T47D (cell line): ENCODE results near the gene KCNJ6.
"Not testable (repeated sequence)": the region's sequence is repeated elsewhere in the genome, so short reads cannot be mapped to it uniquely, and the experiment has no call there.

Experiments
- DNase-seq, 2 experiments: peaks; one replicate each; pipeline versions ENCODE4 v3.0.0 to v3.0.0-alpha.2; 2011 to 2012; ENCODE audit warnings: low read depth in 1 of 2, low spot score in 1 of 2
- JUND ChIP-seq: IDR thresholded peaks from 2 replicates; pipeline ENCODE4 v1.6.1; 2012; ENCODE audit warnings: low read depth
- in situ Hi-C: cut with HindIII; loops from 2 replicates; pipeline ENCODE4 v1.10.0; 2016; ENCODE audit warnings: low sequenced_read_pairs, low pct_unique_long_range_greater_than_20kb

KCNJ6 gene

GRCh38 chr21:37658121-37658816, 258.0 kb downstream of the KCNJ6 start:
- TF ChIP-seq JUND = no peak
- DNase-seq = no peak
- in situ Hi-C loops = no loop called here

DNA sequence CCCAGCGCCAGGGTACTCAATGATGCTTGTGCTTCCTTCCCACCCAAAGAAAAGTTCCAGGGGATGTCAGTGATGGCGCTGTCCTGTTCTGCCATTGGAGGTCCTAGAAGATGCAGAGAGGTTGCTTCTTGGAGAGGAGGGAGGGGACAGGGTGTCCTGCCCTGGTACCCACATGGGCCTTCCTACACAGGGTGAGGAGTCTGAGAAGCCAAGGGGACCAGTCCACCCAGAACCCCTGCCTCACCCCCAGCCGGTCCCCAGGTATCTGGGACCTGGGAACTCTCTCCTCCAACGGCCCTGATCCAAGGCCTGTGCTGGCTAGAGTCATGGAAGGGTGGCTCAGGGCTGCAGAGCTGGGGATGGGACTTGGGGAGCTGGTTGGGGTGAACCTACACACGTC, 259.4 kb downstream of the KCNJ6 start:
- TF ChIP-seq JUND = no peak
- in situ Hi-C loops = no loop called here
- no peak for DNase-seq

DNA sequence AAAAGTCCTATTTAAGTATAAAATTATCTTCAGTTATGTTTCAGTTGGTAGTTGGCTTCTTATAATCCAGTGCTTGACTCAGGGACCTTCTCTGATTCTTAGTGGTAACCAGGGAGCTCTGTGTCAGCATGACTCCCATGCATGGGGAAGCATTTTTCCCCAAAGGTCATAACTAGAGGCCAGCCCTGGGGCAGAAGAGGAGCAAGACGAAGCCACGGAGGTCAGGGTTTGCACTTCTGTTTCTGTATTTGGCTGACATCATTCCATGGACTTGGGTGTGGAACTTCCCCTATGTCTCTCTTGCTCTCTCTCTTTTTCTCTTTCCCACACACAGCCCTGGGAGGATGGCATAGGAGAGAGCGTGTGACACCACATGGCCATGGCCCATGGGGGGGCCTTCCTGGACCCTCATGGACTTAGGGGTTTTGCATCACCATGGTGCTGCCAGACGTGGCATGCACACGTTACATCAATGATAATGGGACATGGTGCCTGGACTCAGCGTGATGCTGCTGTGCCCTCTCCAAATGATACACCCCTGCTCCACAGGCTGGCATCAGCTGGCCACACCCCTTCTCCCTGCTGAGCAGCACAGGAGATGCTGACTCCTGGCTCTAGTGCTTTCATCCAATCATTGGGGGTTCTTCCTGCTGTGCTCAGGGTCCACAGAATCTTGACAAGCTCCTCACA, 260.5 kb downstream of the KCNJ6 start:
- in situ Hi-C loops = no loop called here
- TF ChIP-seq JUND = no peak
- no peak for DNase-seq

- in situ Hi-C loops = no loop called here
Observed at GRCh38 chr21:37654596-37654995, 261.7 kb downstream of the KCNJ6 start.

GRCh38 chr21:37653201-37653600, 263.1 kb downstream of the KCNJ6 start:
- in situ Hi-C loops = no loop called here
- TF ChIP-seq JUND = no peak
- DNase-seq = no peak

More at GRCh38 chr21:37654596-37654995, 261.7 kb downstream of the KCNJ6 start:
- no peak for DNase-seq
- no peak for TF ChIP-seq JUND

GRCh38 chr21:37647781-37648180, 268.5 kb downstream of the KCNJ6 start:
- no peak for DNase-seq
- TF ChIP-seq JUND = no peak
- in situ Hi-C loops = no loop called here

DNA sequence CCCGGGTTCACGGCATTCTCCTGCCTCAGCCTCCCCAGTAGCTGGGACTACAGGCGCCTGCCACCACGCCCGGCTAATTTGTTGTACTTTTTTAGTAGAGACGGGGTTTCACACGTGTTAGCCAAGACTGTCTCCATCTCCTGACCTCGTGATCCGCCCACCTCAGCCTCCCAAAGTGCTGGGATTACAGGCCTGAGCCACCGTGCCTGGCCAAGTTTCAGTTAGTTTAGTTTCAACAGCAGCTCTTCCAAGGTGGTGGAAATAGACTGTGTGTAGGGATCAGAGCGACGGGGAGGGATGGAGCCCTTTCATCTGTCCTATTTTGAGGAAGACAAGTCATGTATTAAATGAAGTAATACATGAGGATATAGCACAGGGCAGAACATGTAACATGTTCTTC, 269.5 kb downstream of the KCNJ6 start:
- DNase-seq, in situ Hi-C loops: not testable (repeated sequence)

DNA sequence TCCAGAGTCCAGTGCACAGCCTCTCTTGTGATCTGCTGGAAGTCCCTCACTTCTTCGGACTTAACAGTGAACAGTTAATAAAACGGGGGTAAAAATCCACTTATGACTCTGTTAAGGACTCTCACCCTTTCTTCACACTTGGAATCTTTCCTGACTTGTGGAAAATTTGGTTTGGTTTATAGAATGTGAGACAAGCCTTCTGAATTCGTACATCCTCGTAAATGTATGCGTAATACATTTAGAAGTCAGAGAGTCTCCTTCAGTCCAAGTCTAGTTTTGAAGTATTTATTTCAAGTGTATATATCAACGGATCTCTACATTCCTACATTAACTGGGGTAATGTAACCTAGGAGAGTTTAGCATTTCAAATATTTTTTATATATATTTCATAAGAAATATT, 270.4 kb downstream of the KCNJ6 start:
- in situ Hi-C loops = no loop called here

GRCh38 chr21:37644636-37645035, 271.6 kb downstream of the KCNJ6 start:
- TF ChIP-seq JUND = no peak
- in situ Hi-C loops = no loop called here
- no peak for DNase-seq

More for the DNA sequence above, 270.4 kb downstream of the KCNJ6 start:
- DNase-seq = no peak
- TF ChIP-seq JUND = no peak

DNA sequence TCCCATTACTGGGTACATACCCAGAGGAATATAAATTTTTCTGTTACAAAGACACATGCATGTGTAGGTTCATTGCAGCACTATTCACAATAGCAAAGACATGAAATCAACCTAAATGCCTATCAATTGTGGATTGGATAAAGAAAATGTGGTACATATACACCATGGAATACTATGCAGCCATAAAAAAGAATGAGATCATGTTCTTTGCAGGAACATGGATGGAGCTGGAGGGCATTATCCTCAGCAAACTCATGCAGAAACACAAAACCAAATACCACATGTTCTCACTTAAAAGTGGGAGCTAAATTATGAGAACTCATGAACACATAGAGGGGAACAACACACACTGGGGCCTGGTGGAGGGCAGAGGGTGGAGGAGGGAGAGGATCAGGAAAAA, 272.4 kb downstream of the KCNJ6 start:
- DNase-seq, in situ Hi-C loops: not testable (repeated sequence)

DNA sequence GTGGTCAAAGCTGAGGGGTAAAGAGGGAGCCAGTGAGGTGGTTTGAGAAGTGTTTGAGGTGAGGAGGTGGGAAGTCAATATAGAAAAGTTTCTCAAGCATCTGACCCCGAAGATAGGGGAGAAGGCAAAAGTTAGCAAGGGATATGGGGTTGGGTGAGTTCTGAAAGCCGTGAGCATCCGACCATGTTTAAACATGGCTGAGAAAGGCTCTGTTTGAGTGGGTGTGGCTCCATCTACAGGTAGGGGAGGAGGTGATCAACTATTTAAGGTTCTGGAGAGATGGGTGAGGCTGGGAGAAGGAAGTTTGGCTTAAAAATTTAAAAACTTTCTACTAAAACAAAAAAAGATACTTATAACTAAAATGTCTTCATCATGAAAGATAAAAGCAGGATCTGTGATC, 273.8 kb downstream of the KCNJ6 start:
- TF ChIP-seq JUND = no peak

GRCh38 chr21:37639756-37640155, 276.5 kb downstream of the KCNJ6 start:
- TF ChIP-seq JUND = no peak
- in situ Hi-C loops = no loop called here
- no peak for DNase-seq

More for the DNA sequence above, 273.8 kb downstream of the KCNJ6 start:
- peak in 1 of 2 experiments; percentile 72 for DNase-seq
- in situ Hi-C loops = no loop called here

DNA sequence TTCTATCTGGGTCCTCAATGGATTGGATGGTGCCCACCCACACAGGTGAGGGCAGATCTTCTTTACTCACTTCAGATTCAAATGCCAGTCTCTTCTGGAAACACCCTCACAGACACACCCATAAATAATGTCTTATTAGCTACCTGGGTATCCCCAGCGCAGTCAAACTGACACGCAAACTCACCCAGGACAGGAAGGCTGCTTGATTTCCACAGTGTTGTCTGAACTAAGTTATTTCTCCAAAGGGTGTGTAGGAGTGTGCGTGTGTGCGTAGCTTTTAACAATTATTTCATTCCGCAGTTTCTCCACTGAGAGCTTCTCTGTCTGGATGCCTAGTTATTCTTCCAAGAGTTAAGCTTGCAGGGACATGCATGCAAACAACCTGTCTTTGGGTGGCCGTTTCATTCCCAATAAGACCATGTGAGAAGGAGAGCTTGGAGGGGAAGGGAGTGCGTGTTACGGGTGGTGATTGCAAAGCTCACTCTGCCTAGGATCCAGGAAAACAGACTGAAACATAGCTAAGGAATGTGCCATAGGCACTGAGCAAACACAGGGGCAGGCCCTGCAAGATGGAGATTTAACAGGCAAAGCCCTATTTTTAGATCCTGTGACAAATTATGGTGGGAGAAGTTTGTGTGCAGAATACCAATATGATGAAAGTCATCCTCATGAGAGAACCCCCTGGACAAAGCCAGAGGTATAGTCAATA, 280.0 kb downstream of the KCNJ6 start:
- in situ Hi-C loops = no loop called here
- TF ChIP-seq JUND = no peak; the same call in 1 of the 2 replicates

More for the DNA sequence above, 280.0 kb downstream of the KCNJ6 start:
- DNase-seq = peak; percentile 63 to 67
